CD4-positive, alpha-beta T cell treated with Interleukin-10 for 1 hour (primary cell): Measurements from ENCODE around the gene ESRRB.

Source experiments
- DNase-seq: peaks from one replicate; pipeline ENCODE4 v3.0.0-alpha.2; 2020

Gene ESRRB

GRCh38 chr14:76408877-76409276 lies 32.9 kb downstream of the ESRRB start:
- no peak for DNase-seq

- DNase-seq, result no peak
These were observed 36.6 kb downstream of the ESRRB start for GRCh38 chr14:76412501-76412900.

GRCh38 chr14:76413106-76413961 lies 37.4 kb downstream of the ESRRB start:
- DNase-seq, result no peak

DNA sequence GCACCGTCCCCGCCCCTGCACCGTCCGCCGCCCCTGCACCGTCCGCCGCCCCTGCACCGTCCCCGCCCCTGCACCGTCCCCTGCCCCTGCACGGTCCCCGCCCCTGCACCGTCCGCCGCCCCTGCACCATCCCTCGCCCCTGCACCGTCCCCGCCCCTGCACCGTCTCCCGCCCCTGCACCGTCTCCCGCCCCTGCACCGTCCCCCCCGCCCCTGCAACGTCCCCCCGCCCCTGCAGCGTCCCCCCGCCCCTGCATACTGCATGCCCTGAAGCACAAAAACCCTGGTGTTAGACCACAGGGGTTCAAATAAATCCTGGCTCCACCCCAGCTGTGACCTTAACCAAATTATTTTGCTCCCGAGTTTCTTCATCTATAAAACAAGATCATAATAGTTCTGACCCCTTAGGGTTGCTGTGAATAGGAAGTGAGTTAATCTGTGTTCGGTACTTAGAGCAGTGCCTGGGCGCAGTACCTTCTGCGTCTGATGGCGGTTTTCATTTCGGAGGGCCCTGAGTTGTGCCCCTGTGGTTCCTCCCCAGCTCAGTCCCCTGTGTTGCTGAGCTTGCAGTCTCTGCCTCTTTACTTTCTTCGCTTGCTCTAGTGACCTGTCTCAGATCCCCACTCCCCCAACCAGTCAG lies 38.1 kb downstream of the ESRRB start:
- no peak for DNase-seq

- DNase-seq, result no peak
These were observed 43.5 kb downstream of the ESRRB start for GRCh38 chr14:76419399-76419798.

GRCh38 chr14:76420827-76421226 lies 44.9 kb downstream of the ESRRB start:
- no peak for DNase-seq

- DNase-seq, result no peak
These were observed 45.7 kb downstream of the ESRRB start for GRCh38 chr14:76421662-76422061.

- DNase-seq, result no peak
These were observed 46.7 kb downstream of the ESRRB start for GRCh38 chr14:76422662-76423061.

- no peak for DNase-seq
These were observed 47.6 kb downstream of the ESRRB start for GRCh38 chr14:76423534-76423933.

GRCh38 chr14:76424359-76424758 lies 48.4 kb downstream of the ESRRB start:
- no peak for DNase-seq

GRCh38 chr14:76426161-76426696 lies 50.3 kb downstream of the ESRRB start:
- no peak for DNase-seq

DNA sequence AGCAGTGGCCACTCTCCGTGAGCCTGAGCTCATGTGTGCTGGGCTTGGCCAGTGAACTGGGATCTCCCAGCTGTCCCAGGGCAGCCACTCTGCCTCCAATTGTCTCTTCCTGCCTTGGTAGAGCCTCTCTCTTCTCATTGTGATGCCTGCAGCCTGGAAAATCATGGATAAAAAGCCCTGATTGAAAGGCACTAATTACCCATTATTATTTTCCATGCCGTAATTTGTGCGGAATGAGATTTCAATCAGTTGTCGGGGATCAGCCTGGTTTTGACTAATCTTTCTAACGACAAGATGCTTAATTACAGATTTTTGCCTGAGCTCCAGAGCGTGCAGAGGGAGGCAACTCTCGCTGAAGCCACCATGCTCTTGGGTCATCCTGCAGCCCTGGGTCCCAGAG lies 52.7 kb downstream of the ESRRB start:
- no peak for DNase-seq

DNA sequence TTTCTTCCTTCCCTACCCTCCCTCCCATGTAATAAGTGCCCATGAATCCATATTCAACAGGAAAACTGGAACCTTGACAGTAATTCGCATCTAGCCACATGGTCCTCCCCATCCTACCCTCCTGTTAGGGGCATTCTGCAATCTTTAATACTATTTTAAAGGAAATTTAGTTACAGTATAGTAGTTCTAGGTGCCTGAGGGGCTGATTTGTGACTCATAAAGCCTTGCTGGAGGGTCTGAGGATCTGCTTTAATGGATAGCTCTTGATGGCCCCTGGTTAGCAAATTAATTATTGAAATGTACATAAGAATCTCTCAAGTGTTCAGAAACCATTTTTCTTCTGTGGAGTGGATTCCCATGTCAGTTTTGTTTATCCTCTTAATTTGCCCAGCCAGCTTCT lies 54.1 kb downstream of the ESRRB start:
- DNase-seq, result no peak

DNA sequence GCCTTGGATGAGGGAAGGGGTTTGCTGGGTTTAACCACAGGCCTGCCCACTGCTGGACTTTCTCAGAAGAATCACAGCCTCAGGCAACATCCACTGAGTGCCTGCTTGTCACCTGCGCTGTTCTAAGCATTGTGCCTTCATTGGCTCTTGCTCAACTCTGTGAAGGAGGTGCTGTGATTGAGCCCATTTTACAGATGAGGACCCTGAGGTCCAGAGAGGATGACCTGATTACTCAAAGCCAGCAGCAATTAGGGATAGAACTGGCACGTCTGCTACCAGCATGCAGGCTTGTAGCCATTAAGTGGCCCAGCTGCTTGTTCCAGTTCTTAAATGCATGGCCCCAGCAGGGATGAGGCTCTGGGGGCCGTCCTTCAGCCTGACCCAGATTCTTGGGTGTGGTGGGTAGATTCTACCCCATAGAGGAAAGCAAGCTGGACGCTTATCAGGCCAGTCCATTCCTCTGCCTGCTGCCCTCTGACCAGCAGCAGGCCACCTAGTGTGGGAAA lies 54.6 kb downstream of the ESRRB start:
- no peak for DNase-seq

DNA sequence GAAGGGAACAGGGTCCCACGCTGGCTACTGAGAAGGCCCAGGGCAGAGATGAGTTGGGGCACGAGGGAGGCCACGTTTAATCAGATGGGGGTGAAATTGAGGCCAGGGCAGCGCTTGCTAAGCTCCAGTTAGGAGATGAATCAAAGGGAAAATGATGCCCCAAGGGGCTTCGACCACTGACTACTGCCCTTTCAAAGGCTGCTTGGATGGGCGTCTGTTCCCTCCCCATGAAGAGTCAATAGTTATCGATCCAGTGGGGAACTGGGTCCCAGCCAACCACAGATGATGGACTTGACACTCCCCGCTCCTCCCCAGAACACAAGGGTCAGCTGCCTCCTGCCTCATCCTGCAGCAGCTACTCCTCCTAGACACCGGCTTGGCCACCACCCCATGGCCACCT lies 55.6 kb downstream of the ESRRB start:
- no peak for DNase-seq

- no peak for DNase-seq
These were observed 57.2 kb downstream of the ESRRB start for GRCh38 chr14:76432827-76433752.

DNA sequence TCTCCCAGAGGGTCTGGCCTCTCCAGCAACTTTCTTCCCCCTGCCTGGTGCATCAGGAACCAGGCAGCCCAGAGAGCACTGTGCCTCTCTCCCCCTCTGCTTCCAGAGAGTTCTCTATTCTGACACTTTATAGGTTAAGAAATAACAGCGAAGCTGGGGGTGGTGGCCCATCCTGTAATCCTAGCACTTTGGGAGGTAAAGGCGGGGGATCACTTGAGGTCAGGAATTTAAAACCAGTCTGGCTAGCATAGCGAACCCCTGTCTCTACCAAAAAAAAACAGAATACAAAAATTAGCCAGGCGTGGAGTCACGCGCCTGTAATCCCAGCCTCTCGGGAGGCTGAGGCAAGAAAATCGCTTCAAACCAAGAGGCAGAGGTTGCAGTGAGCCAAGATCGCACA lies 58.3 kb downstream of the ESRRB start:
- no peak for DNase-seq

- DNase-seq, result no peak
These were observed 63.4 kb downstream of the ESRRB start for GRCh38 chr14:76439237-76439775.

DNA sequence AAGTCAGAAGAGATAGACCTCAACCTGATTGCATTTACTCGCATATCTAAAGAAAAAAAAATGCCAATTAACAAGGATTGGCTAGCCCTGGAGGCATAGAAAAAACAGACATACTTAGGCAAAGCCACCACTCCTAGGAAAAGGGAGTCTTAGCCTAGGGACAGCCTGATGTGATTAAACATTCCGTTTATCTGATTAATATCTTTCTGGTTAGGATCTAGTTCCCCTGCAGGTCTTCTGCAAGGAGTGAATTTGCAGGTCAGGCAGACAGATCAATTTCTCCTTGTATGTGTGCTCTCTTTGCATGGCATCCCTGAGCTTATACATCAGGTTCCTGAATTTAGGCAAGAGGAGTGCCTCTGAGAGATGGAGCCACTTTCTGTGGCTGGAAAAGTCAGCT lies 70.5 kb downstream of the ESRRB start:
- DNase-seq, result no peak

DNA sequence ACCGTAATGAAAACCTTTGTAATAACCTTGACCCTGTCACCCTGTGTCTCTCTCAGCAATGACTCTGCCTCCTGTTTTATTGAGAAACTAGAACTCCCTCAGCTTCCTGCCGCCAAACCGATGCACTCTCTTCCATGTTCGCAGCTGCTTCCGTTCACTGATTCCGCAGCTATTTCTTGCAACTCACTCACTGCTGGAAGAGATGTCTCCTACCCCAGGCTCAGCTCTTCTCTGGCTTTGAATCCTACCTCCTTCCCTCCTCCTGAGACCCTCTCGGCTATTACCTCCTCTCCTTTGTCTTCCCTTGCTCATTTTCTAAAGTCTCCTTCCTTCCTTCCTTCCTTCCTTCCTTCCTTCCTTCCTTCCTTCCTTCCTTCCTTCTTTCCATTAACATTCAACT lies 71.0 kb downstream of the ESRRB start:
- DNase-seq, result no peak

DNA sequence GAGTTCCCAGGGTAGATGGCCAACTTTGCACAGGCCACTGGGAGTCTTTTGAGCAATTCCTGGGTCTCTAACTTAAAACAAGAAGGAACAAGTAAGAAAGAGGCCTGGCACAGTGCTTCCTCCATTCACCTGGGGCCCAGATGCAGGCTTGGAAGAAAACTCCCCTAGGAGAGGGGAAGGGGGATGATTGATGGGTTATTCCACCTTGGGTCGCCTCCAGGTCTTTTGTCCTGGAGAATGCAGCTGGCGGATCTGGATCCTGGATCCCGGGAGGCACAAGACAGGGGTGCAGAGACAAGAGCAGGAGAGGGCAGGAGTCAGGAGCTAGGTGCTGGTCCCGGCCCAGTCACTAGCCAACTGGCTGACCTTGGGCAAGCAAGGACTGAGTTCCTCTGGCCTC lies 74.5 kb downstream of the ESRRB start:
- no peak for DNase-seq

DNA sequence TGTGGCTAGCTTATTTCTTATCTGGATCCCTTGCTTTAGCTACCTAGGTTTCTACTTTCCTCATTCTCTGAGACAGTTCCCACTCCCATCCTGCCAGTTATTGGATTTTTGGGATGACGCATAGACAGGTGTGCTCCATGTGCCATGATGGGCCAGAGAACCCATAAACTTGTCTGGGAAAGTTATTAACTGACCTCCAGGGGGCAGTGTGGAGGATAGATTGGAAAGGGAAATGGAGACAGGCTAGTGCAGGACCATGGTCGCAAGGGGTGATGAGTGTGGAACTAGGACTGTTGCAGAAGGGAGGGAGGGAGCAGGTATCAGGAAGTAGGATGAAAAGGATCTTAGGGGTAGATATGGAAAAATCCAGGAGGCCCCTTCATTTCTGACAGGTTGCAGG lies 80.3 kb downstream of the ESRRB start:
- DNase-seq, result peak; percentile 19
